Gastroesophageal sphincter (tissue), 3 donors: Measurements from ENCODE around the gene MYBBP1A.

Experiments used
- CTCF ChIP-seq, 4 experiments: fragments of 200-600 bp in 2 of 4; fragments of 450-650 bp in 2 of 4; sonication (generic) in 1 of 4; IDR thresholded peaks; one replicate each; pipeline ENCODE4 v1.5.1; 2017 to 2019; ENCODE audit warnings: antibody characterized with exemption in 4 of 4, mild to moderate bottlenecking in 2 of 4, moderate library complexity in 2 of 4
- POLR2A ChIP-seq, 2 donors: fragments of 450-650 bp; IDR thresholded peaks; one replicate each; pipeline ENCODE4 v1.6.1; 2017; ENCODE audit warnings: antibody characterized with exemption in 2 of 2, mild to moderate bottlenecking in 2 of 2, moderate library complexity in 1 of 2
- POLR2AphosphoS5 ChIP-seq: sonication (generic); formaldehyde crosslinking; IDR thresholded peaks from one replicate; pipeline ENCODE4 v1.6.1; 2017; ENCODE audit warnings: antibody characterized with exemption

GRCh38 chr17:4539025-4539424 is 16.2 kb downstream of the MYBBP1A start:
- no peak for TF ChIP-seq CTCF (IDR thresholded peaks at IDR 0.05)
- no peak for TF ChIP-seq POLR2A (IDR thresholded peaks at IDR 0.05)
- TF ChIP-seq POLR2AphosphoS5: no peak
